HepG2 (cell line): ENCODE data around the gene USP5. TPM values are rescaled to one million over a fixed set of nuclear protein-coding genes. Genes with fewer than 3 reads are reported as not detected.

Experiments
- DMAP1 ChIP-seq: IDR thresholded peaks from 2 replicates; pipeline ENCODE4 v1.6.1; 2016
- ELF3 ChIP-seq: IDR thresholded peaks from 2 replicates; pipeline ENCODE4 v1.6.1; 2016; ENCODE audit warnings: missing genetic modification reagents, missing compliant biosample characterization
- EZH2 ChIP-seq: conservative IDR thresholded peaks from 2 replicates; pipeline ENCODE4 v1.6.1; 2012; ENCODE audit warnings: mild to moderate bottlenecking, low read depth, low read length, moderate library complexity
- FOXO1 ChIP-seq: sonication (generic); formaldehyde crosslinking; IDR thresholded peaks from 2 replicates; pipeline ENCODE4 v1.4.0; 2020; ENCODE audit warnings: missing genetic modification reagents
- NR2F6 ChIP-seq, 2 experiments: IDR thresholded peaks; 2 replicates each; pipeline ENCODE4 v1.6.1; 2016; ENCODE audit warnings: antibody characterized with exemption in 1 of 2, mild to moderate bottlenecking in 1 of 2
- TBL1XR1 ChIP-seq: fragments of 150-350 bp; IDR thresholded peaks from 2 replicates; pipeline ENCODE4 v1.6.1; 2014; ENCODE audit warnings: borderline replicate concordance, low read length; ENCODE audit not compliant: partially characterized antibody
- ZNF160 ChIP-seq: sonication (generic); formaldehyde crosslinking; IDR thresholded peaks from 2 replicates; pipeline ENCODE4 v1.8.0; 2022; ENCODE audit warnings: mild to moderate bottlenecking, inconsistent platforms, missing genetic modification reagents
- ZNF343 ChIP-seq: sonication (generic); formaldehyde crosslinking; IDR thresholded peaks from 2 replicates; pipeline ENCODE4 v1.4.0; 2020; ENCODE audit warnings: mild to moderate bottlenecking, missing genetic modification reagents
- ZNF883 ChIP-seq: sonication (generic); formaldehyde crosslinking; IDR thresholded peaks from 2 replicates; pipeline ENCODE4 v1.5.1; 2020; ENCODE audit warnings: mild to moderate bottlenecking, missing genetic modification reagents; ENCODE audit errors: not compliant biosample characterization
- polyA plus RNA-seq, 8 experiments: library from polyadenylated mRNA; depleted of rRNA in 3 of 8; stranded (reverse) in 7 of 8; unstranded in 1 of 8; fragments of >200 nt; fragmentation: Illumina TruSeq in 4 of 8; extraction: Trizol in 4 of 8; gene quantifications; 2 replicates each; pipeline versions ENCODE4 v1.2.1 to v1.2.3, GENCODE V29; 2011 to 2016; ENCODE audit warnings: low read depth in 4 of 8, missing spikeins in 1 of 8, mixed read lengths in 1 of 8; ENCODE audit not compliant: insufficient read depth in 1 of 8
- total RNA-seq, 5 experiments: library from RNA; depleted of rRNA; stranded (reverse); fragments of >200 nt; fragmentation: Illumina TruSeq; extraction: Trizol; gene quantifications; 2 replicates each; pipeline ENCODE4 v1.2.3, GENCODE V29; 2016; ENCODE audit warnings: low read depth in 1 of 5
- TF ChIP-seq, protein P1 (sequence below): sonication (generic); formaldehyde crosslinking; IDR thresholded peaks from 2 replicates; pipeline ENCODE4 v1.4.0; 2020; ENCODE audit warnings: missing genetic modification reagents, borderline replicate concordance
- TF ChIP-seq, protein P2 (sequence below): sonication (generic); formaldehyde crosslinking; IDR thresholded peaks from 2 replicates; pipeline ENCODE4 v1.5.0; 2020; ENCODE audit warnings: mild to moderate bottlenecking, missing genetic modification reagents, borderline replicate concordance
- TF ChIP-seq, protein P3 (sequence below): sonication (generic); formaldehyde crosslinking; IDR thresholded peaks from 2 replicates; pipeline ENCODE4 v1.5.0; 2020; ENCODE audit warnings: missing genetic modification reagents
- TF ChIP-seq, protein P4 (sequence below): IDR thresholded peaks from 2 replicates; pipeline ENCODE4 v1.6.1; 2016; ENCODE audit warnings: mild to moderate bottlenecking, missing biosample characterization, missing genetic modification reagents
- TF ChIP-seq, protein P5 (sequence below): sonication (generic); formaldehyde crosslinking; IDR thresholded peaks from 2 replicates; pipeline ENCODE4 v1.8.0; 2022; ENCODE audit warnings: low read depth, missing genetic modification reagents
- TF ChIP-seq, protein P6 (sequence below): sonication (generic); formaldehyde crosslinking; IDR thresholded peaks from 2 replicates; pipeline ENCODE4 v1.8.0; 2022; ENCODE audit warnings: missing genetic modification reagents, mild to moderate bottlenecking, moderate library complexity, borderline replicate concordance

USP5 gene
- total and polyA plus RNA-seq, 2 of the 13 experiments (the other 11 are each of a cell fraction or from before 2014, with no cell fraction given): 39.6 to 56.0 TPM

DNA sequence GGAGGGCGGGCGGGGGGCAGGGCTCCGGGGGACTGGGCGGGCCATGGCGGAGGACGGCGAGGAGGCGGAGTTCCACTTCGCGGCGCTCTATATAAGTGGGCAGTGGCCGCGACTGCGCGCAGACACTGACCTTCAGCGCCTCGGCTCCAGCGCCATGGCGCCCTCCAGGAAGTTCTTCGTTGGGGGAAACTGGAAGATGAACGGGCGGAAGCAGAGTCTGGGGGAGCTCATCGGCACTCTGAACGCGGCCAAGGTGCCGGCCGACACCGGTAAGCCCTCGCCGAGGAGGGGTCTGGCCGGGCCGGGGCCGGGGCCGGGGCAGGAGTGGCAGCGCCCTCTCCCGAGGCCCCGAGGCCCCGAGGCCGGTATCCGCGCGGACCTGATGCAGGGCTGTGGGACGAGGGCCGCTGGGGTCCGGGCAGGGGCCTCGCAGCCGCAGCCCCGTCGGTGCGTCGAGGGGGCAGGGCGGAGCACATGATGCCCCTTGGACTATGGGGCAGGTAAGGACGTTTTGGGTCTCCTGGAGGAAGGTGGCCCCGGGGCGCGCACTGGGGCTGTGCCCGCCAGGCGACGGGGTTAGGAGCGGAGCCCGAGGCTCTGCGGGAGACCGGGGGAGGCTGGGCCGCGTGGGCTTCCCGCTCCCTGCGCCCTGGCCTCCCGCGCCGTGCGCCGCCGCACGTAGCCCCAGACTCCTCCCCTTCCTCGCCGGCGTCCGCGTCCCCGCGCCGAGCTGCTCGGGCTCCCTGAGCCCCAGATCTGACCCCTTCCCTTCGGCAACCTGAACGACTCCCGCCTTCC lies 15.7 kb downstream of the USP5 start, which contains the start of gene TPI1 (continued):
- TF ChIP-seq, protein P1, sequence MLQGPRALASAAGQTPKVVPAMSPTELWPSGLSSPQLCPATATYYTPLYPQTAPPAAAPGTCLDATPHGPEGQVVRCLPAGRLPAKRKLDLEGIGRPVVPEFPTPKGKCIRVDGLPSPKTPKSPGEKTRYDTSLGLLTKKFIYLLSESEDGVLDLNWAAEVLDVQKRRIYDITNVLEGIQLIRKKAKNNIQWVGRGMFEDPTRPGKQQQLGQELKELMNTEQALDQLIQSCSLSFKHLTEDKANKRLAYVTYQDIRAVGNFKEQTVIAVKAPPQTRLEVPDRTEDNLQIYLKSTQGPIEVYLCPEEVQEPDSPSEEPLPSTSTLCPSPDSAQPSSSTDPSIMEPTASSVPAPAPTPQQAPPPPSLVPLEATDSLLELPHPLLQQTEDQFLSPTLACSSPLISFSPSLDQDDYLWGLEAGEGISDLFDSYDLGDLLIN (CRISPR knock-in tag): no peak
- TF ChIP-seq ZNF343 (CRISPR knock-in tag): peak; percentile 55; the same call in 1 of the 2 replicates
- TF ChIP-seq, protein P2, sequence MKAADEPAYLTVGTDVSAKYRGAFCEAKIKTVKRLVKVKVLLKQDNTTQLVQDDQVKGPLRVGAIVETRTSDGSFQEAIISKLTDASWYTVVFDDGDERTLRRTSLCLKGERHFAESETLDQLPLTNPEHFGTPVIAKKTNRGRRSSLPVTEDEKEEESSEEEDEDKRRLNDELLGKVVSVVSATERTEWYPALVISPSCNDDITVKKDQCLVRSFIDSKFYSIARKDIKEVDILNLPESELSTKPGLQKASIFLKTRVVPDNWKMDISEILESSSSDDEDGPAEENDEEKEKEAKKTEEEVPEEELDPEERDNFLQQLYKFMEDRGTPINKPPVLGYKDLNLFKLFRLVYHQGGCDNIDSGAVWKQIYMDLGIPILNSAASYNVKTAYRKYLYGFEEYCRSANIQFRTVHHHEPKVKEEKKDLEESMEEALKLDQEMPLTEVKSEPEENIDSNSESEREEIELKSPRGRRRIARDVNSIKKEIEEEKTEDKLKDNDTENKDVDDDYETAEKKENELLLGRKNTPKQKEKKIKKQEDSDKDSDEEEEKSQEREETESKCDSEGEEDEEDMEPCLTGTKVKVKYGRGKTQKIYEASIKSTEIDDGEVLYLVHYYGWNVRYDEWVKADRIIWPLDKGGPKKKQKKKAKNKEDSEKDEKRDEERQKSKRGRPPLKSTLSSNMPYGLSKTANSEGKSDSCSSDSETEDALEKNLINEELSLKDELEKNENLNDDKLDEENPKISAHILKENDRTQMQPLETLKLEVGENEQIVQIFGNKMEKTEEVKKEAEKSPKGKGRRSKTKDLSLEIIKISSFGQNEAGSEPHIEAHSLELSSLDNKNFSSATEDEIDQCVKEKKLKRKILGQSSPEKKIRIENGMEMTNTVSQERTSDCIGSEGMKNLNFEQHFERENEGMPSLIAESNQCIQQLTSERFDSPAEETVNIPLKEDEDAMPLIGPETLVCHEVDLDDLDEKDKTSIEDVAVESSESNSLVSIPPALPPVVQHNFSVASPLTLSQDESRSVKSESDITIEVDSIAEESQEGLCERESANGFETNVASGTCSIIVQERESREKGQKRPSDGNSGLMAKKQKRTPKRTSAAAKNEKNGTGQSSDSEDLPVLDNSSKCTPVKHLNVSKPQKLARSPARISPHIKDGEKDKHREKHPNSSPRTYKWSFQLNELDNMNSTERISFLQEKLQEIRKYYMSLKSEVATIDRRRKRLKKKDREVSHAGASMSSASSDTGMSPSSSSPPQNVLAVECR: peak; percentile 60; the same call in 1 of the 2 replicates
- TF ChIP-seq ZNF160 (CRISPR knock-in tag): no peak
- TF ChIP-seq, protein P3, sequence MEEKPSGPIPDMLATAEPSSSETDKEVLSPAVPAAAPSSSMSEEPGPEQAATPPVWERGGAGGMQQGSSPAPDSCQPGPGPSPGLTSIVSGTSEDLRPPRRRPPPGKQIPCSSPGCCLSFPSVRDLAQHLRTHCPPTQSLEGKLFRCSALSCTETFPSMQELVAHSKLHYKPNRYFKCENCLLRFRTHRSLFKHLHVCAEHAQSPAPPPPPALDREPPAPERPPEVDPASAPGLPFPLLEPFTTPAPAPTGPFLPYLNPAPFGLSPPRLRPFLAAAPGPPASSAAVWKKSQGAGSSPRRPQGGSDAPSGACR (CRISPR knock-in tag): no peak
- TF ChIP-seq, protein P4, sequence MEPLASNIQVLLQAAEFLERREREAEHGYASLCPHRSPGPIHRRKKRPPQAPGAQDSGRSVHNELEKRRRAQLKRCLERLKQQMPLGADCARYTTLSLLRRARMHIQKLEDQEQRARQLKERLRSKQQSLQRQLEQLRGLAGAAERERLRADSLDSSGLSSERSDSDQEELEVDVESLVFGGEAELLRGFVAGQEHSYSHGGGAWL: peak; percentile 84
- TF ChIP-seq FOXO1 (CRISPR knock-in tag): no peak
- TF ChIP-seq DMAP1 (CRISPR knock-in tag): peak; percentile 61; the same call in 1 of the 2 replicates
- TF ChIP-seq, protein P5, sequence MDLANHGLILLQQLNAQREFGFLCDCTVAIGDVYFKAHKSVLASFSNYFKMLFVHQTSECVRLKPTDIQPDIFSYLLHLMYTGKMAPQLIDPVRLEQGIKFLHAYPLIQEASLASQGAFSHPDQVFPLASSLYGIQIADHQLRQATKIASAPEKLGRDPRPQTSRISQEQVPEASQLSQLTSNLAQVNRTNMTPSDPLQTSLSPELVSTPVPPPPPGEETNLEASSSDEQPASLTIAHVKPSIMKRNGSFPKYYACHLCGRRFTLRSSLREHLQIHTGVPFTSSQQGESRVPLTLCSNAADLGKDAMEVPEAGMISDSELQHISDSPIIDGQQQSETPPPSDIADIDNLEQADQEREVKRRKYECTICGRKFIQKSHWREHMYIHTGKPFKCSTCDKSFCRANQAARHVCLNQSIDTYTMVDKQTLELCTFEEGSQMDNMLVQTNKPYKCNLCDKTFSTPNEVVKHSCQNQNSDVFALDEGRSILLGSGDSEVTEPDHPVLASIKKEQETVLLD: peak; percentile 55; the same call in 1 of the 2 replicates
- TF ChIP-seq, protein P6, sequence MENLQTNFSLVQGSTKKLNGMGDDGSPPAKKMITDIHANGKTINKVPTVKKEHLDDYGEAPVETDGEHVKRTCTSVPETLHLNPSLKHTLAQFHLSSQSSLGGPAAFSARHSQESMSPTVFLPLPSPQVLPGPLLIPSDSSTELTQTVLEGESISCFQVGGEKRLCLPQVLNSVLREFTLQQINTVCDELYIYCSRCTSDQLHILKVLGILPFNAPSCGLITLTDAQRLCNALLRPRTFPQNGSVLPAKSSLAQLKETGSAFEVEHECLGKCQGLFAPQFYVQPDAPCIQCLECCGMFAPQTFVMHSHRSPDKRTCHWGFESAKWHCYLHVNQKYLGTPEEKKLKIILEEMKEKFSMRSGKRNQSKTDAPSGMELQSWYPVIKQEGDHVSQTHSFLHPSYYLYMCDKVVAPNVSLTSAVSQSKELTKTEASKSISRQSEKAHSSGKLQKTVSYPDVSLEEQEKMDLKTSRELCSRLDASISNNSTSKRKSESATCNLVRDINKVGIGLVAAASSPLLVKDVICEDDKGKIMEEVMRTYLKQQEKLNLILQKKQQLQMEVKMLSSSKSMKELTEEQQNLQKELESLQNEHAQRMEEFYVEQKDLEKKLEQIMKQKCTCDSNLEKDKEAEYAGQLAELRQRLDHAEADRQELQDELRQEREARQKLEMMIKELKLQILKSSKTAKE (CRISPR knock-in tag): no peak; the same call in 1 of the 2 replicates
- TF ChIP-seq ELF3 (CRISPR knock-in tag): no peak; the same call in 1 of the 2 replicates
- peak; percentile 69 for TF ChIP-seq ZNF883 (CRISPR knock-in tag)
- TF ChIP-seq EZH2: no peak
- TF ChIP-seq NR2F6 (IDR thresholded peaks at IDR 0.05): no peak
- peak; percentile 50; the same call in 1 of the 2 replicates for TF ChIP-seq NR2F6 (CRISPR knock-in tag; IDR thresholded peaks at IDR 0.05)
- TF ChIP-seq TBL1XR1: no peak
